Measurements from ENCODE around the gene CAPNS2.

CAPNS2 gene

GRCh38 chr16:55566432-55567175 is at the start of gene CAPNS2:
Gene CAPNS2, plus strand, starts transcription at chr16:55566684. Its CDS starts 73 bp downstream, at chr16:55566757.
- no peak for DNase-seq

DNA sequence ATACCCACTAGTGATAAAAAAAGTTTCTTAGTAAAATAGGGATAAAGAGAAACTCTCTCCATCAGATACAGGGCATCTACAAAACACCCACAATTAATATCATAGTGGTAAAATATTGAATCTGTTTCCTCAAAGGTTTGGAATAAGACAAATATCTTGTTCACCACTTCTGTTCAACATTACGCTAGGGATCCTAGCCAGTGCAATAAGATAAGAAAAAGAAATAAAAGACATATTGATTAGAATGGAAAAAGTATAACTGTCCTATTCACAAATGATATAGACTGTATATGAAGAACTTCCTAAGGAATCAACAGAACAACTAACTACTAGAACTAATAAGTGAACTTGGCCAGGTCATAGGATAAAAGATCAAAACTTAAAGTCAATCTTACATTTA is 44.7 kb upstream of the CAPNS2 start:
- DNase-seq: no peak

DNA sequence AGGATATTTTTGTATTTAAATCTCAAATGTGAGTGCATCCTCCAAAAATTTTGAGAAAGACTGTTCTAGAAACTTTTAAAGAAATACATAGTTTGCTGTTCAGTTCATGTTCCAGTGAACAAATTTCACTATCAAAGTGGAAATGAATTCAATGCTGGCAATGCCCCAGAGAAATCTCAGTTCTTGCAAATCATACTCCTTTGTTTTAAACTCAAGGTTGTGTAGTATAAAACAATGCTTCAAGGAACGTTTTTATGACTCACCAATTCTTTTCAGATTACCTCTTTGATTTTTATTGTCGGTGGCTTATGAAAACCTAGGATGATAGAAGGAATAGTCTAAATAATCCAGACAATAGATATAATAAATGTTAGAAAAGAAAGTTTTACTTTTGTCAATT is 40.0 kb upstream of the CAPNS2 start:
- no peak for DNase-seq

DNA sequence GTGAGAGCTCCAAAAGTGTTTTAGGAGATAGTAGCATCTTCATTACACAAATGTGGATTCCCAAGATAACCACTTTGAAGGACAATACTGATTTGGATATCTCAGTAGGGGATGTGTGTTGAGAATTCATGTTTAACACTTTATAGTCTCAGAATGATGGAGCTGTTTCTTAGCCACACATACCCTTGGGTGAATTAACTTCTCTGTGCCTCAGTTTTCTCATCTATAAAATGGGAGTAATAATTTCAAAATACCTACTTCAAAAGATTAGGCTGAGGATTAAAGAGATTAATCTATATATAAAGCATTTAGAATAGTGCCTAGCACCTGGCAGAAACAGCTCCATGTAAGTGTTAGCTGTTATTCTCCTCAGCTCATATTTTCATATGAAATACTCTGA is 38.6 kb upstream of the CAPNS2 start:
- DNase-seq: no peak

DNA sequence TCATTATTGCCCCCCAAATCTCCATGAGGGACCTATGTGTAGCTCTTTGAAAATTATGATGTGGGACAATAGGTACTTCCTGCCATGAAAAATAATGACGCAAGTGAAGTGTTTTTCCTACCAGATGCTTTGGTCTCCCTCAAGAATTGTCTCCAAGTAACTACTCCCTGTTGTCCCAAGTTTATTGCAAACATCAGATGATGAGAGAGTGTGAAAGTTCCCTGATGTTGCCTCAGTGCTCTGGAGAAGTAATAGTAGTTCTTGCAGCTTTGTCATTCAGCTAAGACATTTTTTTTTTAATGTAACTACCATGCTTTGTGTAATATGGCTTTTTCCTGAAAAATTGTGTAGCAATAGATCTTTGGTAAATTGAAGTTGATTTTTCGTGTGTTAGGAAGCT is 37.5 kb upstream of the CAPNS2 start:
- DNase-seq: no peak

DNA sequence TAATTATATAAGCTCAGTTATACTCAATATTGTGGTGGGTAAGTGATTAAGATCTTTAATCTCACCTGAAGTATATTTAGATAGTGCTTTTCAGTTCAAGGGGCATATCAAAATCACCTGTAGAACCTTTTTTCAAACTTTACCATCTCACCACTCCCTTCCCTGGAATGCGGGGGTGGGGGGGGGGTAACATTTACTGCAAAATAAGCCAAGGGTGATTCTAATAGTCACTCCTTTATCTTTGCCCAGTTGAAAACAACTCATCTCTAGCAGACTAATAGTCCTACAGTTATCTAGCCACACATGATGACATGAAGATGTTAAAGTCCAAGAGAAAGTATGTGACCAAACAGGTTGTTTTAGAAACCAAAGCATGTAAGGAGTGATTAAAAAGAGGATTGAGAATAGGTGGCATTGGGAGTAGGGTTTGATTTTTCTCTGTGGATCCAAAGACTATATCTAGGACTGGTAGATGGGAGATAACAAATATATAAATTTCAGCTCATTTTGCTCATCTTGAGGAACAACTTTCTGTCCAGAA is 36.1 kb upstream of the CAPNS2 start:
- no peak for DNase-seq

GRCh38 chr16:55532227-55532626 is 34.3 kb upstream of the CAPNS2 start:
- no peak for DNase-seq

DNA sequence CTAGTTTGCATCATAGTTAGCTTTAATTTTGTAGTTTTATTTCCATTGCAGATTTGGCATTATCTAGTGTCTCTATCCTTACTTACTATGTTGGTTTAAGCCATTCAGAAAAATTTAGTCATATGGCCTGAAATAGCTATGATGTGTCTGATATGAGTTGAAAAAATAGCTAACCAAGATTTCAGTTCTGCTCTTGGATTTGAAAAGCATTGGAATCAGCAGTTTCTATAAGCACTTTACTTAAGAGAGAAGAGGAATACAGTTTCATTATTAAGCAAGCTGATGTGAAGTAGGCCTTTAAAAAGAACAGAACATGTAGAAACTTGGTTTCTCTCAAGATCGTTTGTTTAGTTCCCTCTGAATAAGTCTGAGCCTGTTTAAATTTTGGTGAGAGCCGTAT is 31.7 kb upstream of the CAPNS2 start:
- DNase-seq: no peak

DNA sequence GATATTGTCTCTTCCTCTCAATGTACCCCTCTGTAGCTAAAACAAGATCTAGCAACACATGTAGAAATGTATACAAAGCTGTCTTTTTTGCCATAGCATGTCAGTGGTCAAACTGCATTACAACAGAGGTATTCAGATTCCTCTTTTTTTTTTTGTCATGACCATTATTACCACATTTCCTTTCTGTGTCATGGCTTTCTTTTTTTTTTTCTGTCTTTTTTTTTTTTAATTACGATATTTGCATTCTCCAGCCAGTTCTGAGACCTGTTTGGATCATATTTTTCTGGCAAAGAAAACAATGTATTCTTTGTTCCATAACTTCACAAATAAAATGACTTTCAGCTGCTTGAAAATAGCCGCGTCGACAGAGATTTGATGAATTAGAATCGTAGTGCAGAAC is 27.4 kb upstream of the CAPNS2 start:
- no peak for DNase-seq

- no peak for DNase-seq
These were observed 27.0 kb upstream of the CAPNS2 start for GRCh38 chr16:55539488-55539887.

GRCh38 chr16:55540221-55540620 is 26.3 kb upstream of the CAPNS2 start:
- no peak for DNase-seq

DNA sequence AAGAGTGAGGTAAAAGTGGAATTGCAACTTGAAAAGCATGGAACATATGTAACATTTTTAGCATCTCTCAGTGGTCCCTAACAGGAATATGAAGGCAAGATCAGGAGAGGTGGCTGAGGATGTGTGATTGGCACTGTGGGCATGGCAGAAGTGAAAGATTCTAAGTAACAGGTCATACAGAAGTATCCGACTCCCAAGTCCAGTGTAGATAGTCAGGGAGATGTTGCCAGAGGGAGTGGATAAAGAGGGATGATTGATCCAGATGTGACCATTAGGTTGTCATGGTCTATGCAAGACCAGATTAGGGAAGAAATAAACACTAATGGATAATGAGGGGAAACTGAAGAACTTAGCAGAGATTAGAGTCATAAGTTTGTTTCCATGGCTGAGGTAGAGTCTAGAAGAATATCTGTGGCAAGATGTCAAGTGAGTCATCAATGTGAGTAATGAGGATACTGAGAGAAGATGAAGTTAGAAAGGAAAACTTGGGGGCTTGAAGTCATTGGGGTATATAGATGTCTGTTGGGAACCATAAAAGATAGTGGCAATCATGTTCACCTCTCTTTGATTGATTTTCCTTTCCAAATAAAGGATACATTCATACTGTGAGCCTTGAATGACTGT is 23.9 kb upstream of the CAPNS2 start:
- no peak for DNase-seq

DNA sequence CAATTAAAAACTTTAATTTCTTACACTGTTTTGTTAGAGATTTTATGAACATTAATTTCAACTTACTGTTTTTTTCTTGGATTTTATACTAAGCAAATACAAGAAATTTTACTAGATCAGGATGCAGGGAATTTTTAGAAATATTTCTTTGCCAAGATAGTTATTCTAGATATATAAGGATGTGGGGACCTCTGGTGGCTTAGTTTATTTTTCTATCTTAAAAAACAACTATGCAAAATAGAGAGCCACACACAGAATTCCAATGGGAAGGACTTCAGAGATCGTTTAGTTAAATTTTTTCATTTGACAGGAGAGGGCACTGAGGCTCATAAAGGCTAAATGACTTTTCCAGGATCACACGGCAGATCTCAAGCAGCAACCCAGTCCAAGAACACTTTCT is 23.0 kb upstream of the CAPNS2 start:
- DNase-seq: no peak

DNA sequence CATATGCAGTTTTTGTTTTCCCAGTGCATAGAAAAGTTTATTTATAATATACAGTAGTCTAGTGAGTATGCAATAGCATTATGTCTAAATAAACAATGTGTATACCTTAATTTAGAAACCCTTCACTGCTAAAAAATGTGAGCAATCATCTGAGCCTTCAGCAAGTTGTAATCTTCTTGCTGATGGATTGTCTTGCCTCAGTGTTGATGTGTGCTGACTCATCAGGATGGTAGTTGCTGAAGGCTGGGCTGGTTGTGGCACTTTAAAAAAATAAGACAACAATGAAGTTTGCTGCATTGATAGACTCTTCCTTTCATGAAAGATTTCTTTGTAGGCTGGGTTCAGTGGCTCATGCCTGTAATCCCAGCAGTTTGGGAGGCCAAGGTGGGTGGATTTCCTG is 13.9 kb upstream of the CAPNS2 start:
- DNase-seq: no peak

- no peak for DNase-seq
These were observed 11.0 kb upstream of the CAPNS2 start for GRCh38 chr16:55555436-55555835.

GRCh38 chr16:55557186-55557585 is 9.3 kb upstream of the CAPNS2 start:
- DNase-seq: no peak

DNA sequence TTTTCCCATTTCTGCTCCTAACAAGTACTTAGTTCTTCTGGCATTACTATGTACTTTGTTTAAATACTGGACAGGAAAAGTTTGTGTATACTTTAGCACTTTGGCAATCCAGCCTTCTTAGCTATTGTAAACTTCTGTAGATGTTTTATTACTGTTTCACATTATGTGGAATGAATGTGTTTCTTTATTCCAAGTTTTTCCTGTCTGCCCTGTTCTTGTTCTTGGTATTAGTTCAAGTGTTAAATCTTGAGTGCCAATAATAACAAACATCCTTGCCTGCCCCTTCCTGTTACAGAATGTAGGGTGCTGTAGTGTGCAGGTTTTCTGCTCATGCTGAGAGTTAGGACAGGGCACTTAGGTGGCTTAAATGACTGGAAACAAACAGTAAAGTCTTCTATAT is 7.3 kb upstream of the CAPNS2 start:
- DNase-seq: no peak

- no peak for DNase-seq
These were observed 6.5 kb upstream of the CAPNS2 start for GRCh38 chr16:55559933-55560516.

GRCh38 chr16:55561319-55561848 is 5.1 kb upstream of the CAPNS2 start:
- no peak for DNase-seq

DNA sequence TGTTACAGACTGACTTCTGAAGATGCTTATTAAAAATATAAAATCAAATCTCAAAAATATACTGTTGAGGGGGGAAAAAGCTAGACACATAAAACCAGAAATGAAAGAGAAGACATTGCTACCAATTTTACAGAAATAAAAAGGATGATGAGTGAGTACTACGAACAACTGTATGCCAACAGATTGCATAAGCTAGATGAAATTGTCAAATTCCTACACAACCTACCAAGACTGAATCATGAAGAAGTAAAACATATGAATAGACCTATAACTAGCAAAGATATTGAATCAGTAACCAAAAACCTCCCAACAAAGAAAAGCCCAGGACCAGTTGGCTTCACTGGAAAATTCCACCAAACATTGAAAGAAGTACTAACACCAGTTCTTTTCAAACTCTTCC is 3.5 kb upstream of the CAPNS2 start:
- DNase-seq: no peak

GRCh38 chr16:55563797-55564196 is 2.7 kb upstream of the CAPNS2 start:
- no peak for DNase-seq

DNA sequence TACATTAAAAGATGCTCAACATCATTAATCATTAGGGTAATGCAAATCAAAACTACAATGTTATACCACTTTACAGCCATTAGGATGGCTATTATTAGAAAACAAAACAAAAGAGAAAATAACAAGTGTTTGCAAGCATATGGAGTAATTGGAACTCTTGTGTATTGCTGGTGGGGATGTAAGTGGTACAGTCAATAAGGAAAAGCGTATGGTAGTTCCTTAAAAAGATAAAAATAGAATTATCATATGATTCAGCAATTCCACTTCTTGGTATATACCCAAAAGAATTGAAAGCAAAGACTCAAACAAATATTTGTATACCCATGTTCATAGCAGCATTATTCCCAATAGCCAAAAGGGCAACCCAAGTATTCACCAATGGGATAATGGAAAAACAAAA is 1.4 kb upstream of the CAPNS2 start:
- no peak for DNase-seq

GRCh38 chr16:55567382-55567781 is 898 bp downstream of the CAPNS2 start:
- DNase-seq: no peak

DNA sequence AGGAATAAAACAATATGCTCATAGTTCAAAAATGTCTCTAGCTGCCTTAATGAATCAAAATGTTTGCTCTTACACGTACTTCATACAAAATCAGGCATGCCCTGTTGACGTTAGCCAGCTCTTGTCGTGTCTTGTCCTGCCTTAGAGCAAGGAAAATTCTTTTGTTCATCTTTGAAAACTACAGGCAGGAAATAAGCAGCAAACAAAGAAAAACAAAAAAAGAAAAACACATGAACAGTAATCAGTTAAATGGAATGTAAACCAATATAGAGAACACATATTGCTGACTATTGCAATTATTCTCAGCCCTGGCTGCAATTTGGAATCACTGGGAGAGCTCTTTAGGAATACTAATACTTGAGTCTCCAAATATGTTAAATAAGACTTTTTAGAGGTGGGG is 1.7 kb downstream of the CAPNS2 start:
- DNase-seq: no peak
